Adrenal gland (tissue), 12 donors: Measurements from ENCODE around the gene BOC. TPM values are rescaled to one million over a fixed set of nuclear protein-coding genes. Genes with fewer than 3 reads are reported as not detected.

ENCODE experiments used
- DNase-seq, 7 donors: peaks; one replicate each; pipeline ENCODE4 v3.0.0-alpha.2; 2019 to 2020
- H3K27ac ChIP-seq, 5 donors: fragments of 200-600 bp; sonication (generic) in 4 of 5; 1 replicate in 3 of 5; 2 replicates in 2 of 5; pipeline versions ENCODE4 v1.5.1 to v1.8.0; 2016 to 2020; ENCODE audit warnings: mild to moderate bottlenecking in 1 of 5
- H3K27me3 ChIP-seq: fragments of 200-600 bp; 2 replicates; pipeline ENCODE4 v1.8.0; 2021
- H3K36me3 ChIP-seq, 2 donors: fragments of 200-600 bp; replicated peaks in 1 of 2; 1 replicate in 1 of 2; 2 replicates in 1 of 2; pipeline versions ENCODE4 v1.5.1 to v1.8.0; 2018 to 2022
- H3K4me1 ChIP-seq, 2 donors: fragments of 200-600 bp; replicated peaks in 1 of 2; 1 replicate in 1 of 2; 2 replicates in 1 of 2; pipeline versions ENCODE4 v1.5.1 to v1.8.0; 2018 to 2021
- H3K4me3 ChIP-seq, 4 donors: fragments of 200-600 bp; sonication (generic) in 3 of 4; one replicate each; pipeline ENCODE4 v1.5.1; 2016 to 2018
- H3K9me3 ChIP-seq, 3 donors: fragments of 200-600 bp; sonication (generic) in 1 of 3; replicated peaks in 1 of 3; 1 replicate in 2 of 3; 2 replicates in 1 of 3; pipeline versions ENCODE4 v1.5.1 to v1.8.0; 2016 to 2021
- CTCF ChIP-seq, 6 experiments: fragments of 450-650 bp in 4 of 6; fragments of 200-600 bp in 2 of 6; sonication (generic) in 1 of 6; IDR thresholded peaks; 1 replicate in 5 of 6; 2 replicates in 1 of 6; pipeline versions ENCODE4 v1.5.1 to v1.8.0; 2016 to 2021; ENCODE audit warnings: antibody characterized with exemption in 6 of 6, mild to moderate bottlenecking in 2 of 6, moderate library complexity in 1 of 6
- POLR2A ChIP-seq, 2 donors: fragments of 450-650 bp; IDR thresholded peaks; one replicate each; pipeline ENCODE4 v1.6.1; 2017; ENCODE audit warnings: antibody characterized with exemption in 2 of 2, mild to moderate bottlenecking in 2 of 2, moderate library complexity in 1 of 2
- WGBS, 4 donors: extraction: QIAGEN DNeasy Blood & Tissue Kit in 2 of 4; methylation state at CpG; one replicate each; pipeline versions ENCODE4 v1.1.5 to v1.1.7; 2013 to 2017; 5-methylcytosine and 5-hydroxymethylcytosine counted together
- intact Hi-C, 2 donors: fragments of 100-400 bp; cut with DNase I; formaldehyde crosslinking; loops; one replicate each; pipeline versions ENCODE4 v1.14.1 to v1.15.0; 2022 to 2023
- polyA plus RNA-seq, 3 donors: library from polyadenylated mRNA; stranded (reverse); fragments of 200-250 nt in 2 of 3; fragments of 350-450 nt in 1 of 3; fragmentation: Illumina TruSeq in 1 of 3; extraction: RNeasy Lipid Tissue Mini Kit (QIAGEN cat#74804) in 1 of 3; gene quantifications; one replicate each; pipeline ENCODE4 v1.2.3, GENCODE V29; 2013 to 2014
- total RNA-seq, 9 donors: library from RNA; depleted of rRNA in 4 of 9; stranded (reverse); fragments of >200 nt in 4 of 9; fragments of 120-200 nt in 1 of 9; fragmentation: NEBNext Ultra II Directional in 1 of 9; extraction: Animal tissue kit (Norgen Biotek cat#: 25700) in 1 of 9; gene quantifications; one replicate each; pipeline versions ENCODE4 v1.1.0 to v1.2.4, GENCODE V29; 2013 to 2023
- donor health status: healthy with polysubstance abuse.
- donor health status: Bipolar disorder and iron deficiency.
- donor health status: DM: yes; HTN: yes; CAD: no.
- donor health status: DM: no; HTN: no; CAD: no.
- donor health status: DM: no; HTN: no; CAD: no.
- donor health status: DM: yes; HTN: yes; CAD: no.

The BOC gene
- total and polyA plus RNA-seq, 12 donors = 1.9 to 22.3 (median 9.5) TPM

- no peaks in the 10 kb centered on the region for H3K36me3 ChIP-seq
- H3K4me1 ChIP-seq = peaks cover 0 to 19% of the 10 kb centered on the region in 2 donors
- 93 to 97% (median 94%) methylated on average over 13 to 15 of the region's 15 CpGs for WGBS, 4 donors
- H3K27ac ChIP-seq = no peak overlapping the region
- TF ChIP-seq CTCF (IDR thresholded peaks at IDR 0.05) (no peak), POLR2A (IDR thresholded peaks at IDR 0.05) (no peak)
- intact Hi-C loops = no loop called here
- H3K9me3 ChIP-seq = no peaks in the 10 kb centered on the region
- no peak overlapping the region for H3K4me3 ChIP-seq
- DNase-seq = no peak
- H3K27me3 ChIP-seq = no peaks in the 10 kb centered on the region
These were observed 61.7 kb downstream of the BOC start for GRCh38 chr3:113273011-113273410.

GRCh38 chr3:113273604-113274378 is 62.4 kb downstream of the BOC start:
- DNase-seq = no peak
- WGBS, 4 donors = 87 to 95% (median 92%) methylated on average over 12 to 13 of the region's 13 CpGs
- intact Hi-C loops = no loop called here
- no peak overlapping the region for H3K27ac ChIP-seq
- no peaks in the 10 kb centered on the region for H3K9me3 ChIP-seq
- H3K36me3 ChIP-seq = no peaks in the 10 kb centered on the region
- H3K4me3 ChIP-seq = no peak overlapping the region
- no peaks in the 10 kb centered on the region for H3K27me3 ChIP-seq
- peaks cover 0 to 19% of the 10 kb centered on the region in 2 donors for H3K4me1 ChIP-seq
- TF ChIP-seq CTCF (IDR thresholded peaks at IDR 0.05) = no peak
- no peak for TF ChIP-seq POLR2A (IDR thresholded peaks at IDR 0.05)

- Histone ChIP-seq H3K4me1 (peaks cover 0 to 19% of the 10 kb centered on the region in 2 donors), H3K27me3 (no peaks in the 10 kb centered on the region), H3K4me3 (no peak overlapping the region), H3K27ac (peak overlapping the region in 1 of 5 donors; percentile 11), H3K36me3 (no peaks in the 10 kb centered on the region), H3K9me3 (no peaks in the 10 kb centered on the region)
- TF ChIP-seq CTCF (IDR thresholded peaks at IDR 0.05) (no peak), POLR2A (IDR thresholded peaks at IDR 0.05) (no peak)
- WGBS, 4 donors = 86 to 93% (median 91%) methylated on average over 16 to 20 of the region's 20 CpGs
- intact Hi-C loops = no loop called here
- no peak for DNase-seq
These were observed 63.3 kb downstream of the BOC start for GRCh38 chr3:113274425-113275257.

- peaks cover 0 to 19% of the 10 kb centered on the region in 2 donors for H3K4me1 ChIP-seq
- DNase-seq = no peak
- no peaks in the 10 kb centered on the region for H3K36me3 ChIP-seq
- intact Hi-C loops = no loop called here
- TF ChIP-seq POLR2A (IDR thresholded peaks at IDR 0.05) (no peak), CTCF (IDR thresholded peaks at IDR 0.05) (no peak)
- no peaks in the 10 kb centered on the region for H3K27me3 ChIP-seq
- WGBS, 4 donors = 82 to 84% (median 84%) methylated on average over 4 to 6 of the region's 6 CpGs
- H3K4me3 ChIP-seq = no peak overlapping the region
- peak overlapping the region in 1 of 5 donors; percentile 11 for H3K27ac ChIP-seq
- no peaks in the 10 kb centered on the region for H3K9me3 ChIP-seq
These were observed 63.9 kb downstream of the BOC start for GRCh38 chr3:113275258-113275556.
